ENCODE results near the gene EMC6.

DNA sequence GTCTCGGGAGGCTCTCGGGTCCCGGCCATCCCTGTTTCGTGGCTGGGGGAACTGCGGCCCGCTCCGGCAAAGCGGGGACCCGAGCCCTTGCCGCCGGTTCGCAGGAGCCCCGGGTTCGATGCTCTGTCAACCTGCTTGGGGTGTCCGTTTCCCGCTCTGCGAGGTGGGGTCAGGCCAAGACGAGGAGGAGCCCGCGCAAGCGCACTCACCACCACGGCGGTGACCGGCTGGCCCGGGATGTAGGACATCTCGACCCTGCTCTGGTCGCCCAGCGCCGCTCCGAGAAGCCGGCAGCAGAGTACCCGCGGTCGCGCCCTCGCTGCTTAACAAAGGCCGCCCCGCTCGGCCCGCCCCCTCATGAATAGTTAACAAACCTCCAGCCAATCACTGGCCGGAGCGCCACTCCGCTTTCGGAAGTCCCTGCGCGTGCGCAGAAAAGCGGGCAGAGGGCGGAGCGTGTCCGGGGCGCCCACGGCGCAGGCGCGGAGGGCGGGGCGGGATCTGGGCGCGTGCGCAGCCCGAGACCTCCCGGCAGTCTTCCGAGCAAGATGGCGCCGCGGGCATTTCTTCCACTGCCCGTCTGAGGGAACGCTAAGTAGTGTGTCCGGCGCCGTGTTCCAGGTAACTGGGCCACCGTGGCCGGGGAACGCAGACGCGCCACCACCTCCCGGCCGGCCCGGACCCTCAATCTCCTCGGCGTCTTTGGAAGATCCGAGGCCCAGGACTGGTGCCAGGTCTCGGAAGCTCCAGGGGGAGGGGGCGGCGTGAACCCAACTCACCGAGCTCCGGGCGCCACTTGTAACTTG lies at the start of gene EMC6, which contains the start of gene TAX1BP3:
- TF ChIP-seq, protein P1, sequence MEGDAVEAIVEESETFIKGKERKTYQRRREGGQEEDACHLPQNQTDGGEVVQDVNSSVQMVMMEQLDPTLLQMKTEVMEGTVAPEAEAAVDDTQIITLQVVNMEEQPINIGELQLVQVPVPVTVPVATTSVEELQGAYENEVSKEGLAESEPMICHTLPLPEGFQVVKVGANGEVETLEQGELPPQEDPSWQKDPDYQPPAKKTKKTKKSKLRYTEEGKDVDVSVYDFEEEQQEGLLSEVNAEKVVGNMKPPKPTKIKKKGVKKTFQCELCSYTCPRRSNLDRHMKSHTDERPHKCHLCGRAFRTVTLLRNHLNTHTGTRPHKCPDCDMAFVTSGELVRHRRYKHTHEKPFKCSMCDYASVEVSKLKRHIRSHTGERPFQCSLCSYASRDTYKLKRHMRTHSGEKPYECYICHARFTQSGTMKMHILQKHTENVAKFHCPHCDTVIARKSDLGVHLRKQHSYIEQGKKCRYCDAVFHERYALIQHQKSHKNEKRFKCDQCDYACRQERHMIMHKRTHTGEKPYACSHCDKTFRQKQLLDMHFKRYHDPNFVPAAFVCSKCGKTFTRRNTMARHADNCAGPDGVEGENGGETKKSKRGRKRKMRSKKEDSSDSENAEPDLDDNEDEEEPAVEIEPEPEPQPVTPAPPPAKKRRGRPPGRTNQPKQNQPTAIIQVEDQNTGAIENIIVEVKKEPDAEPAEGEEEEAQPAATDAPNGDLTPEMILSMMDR (conservative IDR thresholded peaks at IDR 0.05; ENCODE audit: low read depth, low read length), result no peak
- no peak for TF ChIP-seq EZH2phosphoT487 (IDR thresholded peaks at IDR 0.05; ENCODE audit: borderline replicate concordance, low read length)
